ENCODE data around the gene SLC25A45. TPM values are rescaled to one million over a fixed set of nuclear protein-coding genes. Genes with fewer than 3 reads are reported as not detected.
A peak's percentile ranks its signal among the peaks of the same experiment; 100 is the strongest.

SLC25A45 gene
- total RNA-seq, 1 experiment from 2014 or later: 1.1 TPM

DNA sequence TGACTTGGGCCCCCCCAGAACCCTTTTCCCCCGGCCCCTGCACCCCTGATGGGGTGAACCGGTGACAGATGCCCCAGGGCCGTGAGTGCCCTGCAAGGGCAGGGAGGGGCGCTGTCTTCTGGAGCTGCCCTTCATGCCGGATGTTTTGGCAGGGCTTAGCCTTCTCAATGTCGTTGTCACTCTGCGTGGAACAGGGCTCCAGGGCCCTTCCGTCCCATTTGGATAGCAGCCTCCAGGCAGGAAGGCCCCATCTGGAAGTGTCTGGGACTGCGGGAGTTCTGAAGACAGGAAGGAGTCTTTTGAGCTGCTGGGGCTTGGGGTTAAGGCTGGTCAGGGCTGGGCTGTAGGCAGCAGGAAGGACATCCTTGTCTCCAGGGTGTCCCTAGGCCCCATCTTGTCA is 8.6 kb upstream of the SLC25A45 start:
- Histone ChIP-seq H3K23ac (ENCODE audit: insufficient read length, low read depth, low read length) (no peak overlapping the region), H3K9ac (ENCODE audit: extremely low read depth, insufficient read length, low read length) (no peak overlapping the region), H3K79me2 (ENCODE audit: insufficient read depth, low read length) (no peaks in the 10 kb centered on the region), H3K23me2 (ENCODE audit: insufficient read length, low read depth, low read length, poor library complexity, severe bottlenecking) (no peaks in the 10 kb centered on the region), H2AFZ (ENCODE audit: low read length) (no peak overlapping the region), H3K4me1 (ENCODE audit: insufficient read depth, low read length) (no peaks in the 10 kb centered on the region; the same call in 1 of the 2 replicates), H2BK12ac (ENCODE audit: insufficient read length, low read depth, low read length) (no peak overlapping the region), H3T11ph (ENCODE audit: low read length) (no peak overlapping the region), H3K79me1 (ENCODE audit: insufficient read depth, low read depth, low read length, poor library complexity, severe bottlenecking) (no peaks in the 10 kb centered on the region), H4K5ac (ENCODE audit: insufficient read length, low read depth, low read length) (no peak overlapping the region), H4K8ac (replicated peaks; ENCODE audit: insufficient read length, low read depth, low read length) (no peak overlapping the region), H3K27me3 (ENCODE audit: insufficient read depth, low read length) (no peaks in the 10 kb centered on the region), H3K4me2 (ENCODE audit: insufficient read depth, insufficient read length, low read length) (no peak overlapping the region), H3K18ac (ENCODE audit: insufficient read length, low read depth, low read length) (no peak overlapping the region), H2BK15ac (ENCODE audit: low read depth, low read length) (no peak overlapping the region), H3K56ac (ENCODE audit: insufficient read length, low read depth, low read length) (no peak overlapping the region), H2BK120ac (ENCODE audit: low read depth, low read length, poor library complexity, severe bottlenecking) (no peak overlapping the region), H3K27ac (ENCODE audit: insufficient read length, low read depth, low read length) (no peak overlapping the region), H3K14ac (ENCODE audit: insufficient read depth, low read length) (0 out of 2 replicates have a peak overlapping the region, but pooled peaks have one; percentile 6), H2BK5ac (ENCODE audit: insufficient read length, low read length) (no peak overlapping the region), H4K20me1 (ENCODE audit: control insufficient read depth, insufficient read depth, insufficient read length) (peaks cover 2% of the 10 kb centered on the region), H3K4ac (ENCODE audit: low read depth, low read length) (no peak overlapping the region), H3K9me3 (ENCODE audit: control insufficient read depth, low read depth, low read length) (no peaks in the 10 kb centered on the region), H2BK20ac (ENCODE audit: low read depth, low read length, poor library complexity, severe bottlenecking) (no peak overlapping the region), H2AK5ac (ENCODE audit: insufficient read length, low read length) (no peak overlapping the region), H4K91ac (ENCODE audit: insufficient read length, low read depth, low read length) (no peak overlapping the region)
- H3K27me3 Mint-ChIP-seq (ENCODE audit: low read depth): no peaks in the 10 kb centered on the region; the same call in 1 of the 2 replicates
- peak overlapping the region in 1 of 3 experiments; percentile 44; a peak in 2 of 7 replicates for H3K27ac Mint-ChIP-seq
- no peak for DNase-seq
- WGBS (ENCODE audit: extremely low coverage, insufficient read length, low lambda C conversion rate): no CpG with 5 or more reads among the region's 9 CpGs
- TF ChIP-seq, protein P1, sequence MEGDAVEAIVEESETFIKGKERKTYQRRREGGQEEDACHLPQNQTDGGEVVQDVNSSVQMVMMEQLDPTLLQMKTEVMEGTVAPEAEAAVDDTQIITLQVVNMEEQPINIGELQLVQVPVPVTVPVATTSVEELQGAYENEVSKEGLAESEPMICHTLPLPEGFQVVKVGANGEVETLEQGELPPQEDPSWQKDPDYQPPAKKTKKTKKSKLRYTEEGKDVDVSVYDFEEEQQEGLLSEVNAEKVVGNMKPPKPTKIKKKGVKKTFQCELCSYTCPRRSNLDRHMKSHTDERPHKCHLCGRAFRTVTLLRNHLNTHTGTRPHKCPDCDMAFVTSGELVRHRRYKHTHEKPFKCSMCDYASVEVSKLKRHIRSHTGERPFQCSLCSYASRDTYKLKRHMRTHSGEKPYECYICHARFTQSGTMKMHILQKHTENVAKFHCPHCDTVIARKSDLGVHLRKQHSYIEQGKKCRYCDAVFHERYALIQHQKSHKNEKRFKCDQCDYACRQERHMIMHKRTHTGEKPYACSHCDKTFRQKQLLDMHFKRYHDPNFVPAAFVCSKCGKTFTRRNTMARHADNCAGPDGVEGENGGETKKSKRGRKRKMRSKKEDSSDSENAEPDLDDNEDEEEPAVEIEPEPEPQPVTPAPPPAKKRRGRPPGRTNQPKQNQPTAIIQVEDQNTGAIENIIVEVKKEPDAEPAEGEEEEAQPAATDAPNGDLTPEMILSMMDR (conservative IDR thresholded peaks at IDR 0.05): 0 out of 3 replicates have a peak, but pooled peaks have one; percentile 18
- H3K9me3 Mint-ChIP-seq: no peaks in the 10 kb centered on the region
- H3K36me3 Mint-ChIP-seq (ENCODE audit: insufficient read depth in 1 of 3, low read depth in 3 of 3): peaks cover 0 to 8% (median 5%) of the 10 kb centered on the region in 3 experiments; a peak in 4 of 7 replicates
- H3K4me1 Mint-ChIP-seq: peaks cover 11 to 12% of the 10 kb centered on the region in 2 experiments
- peak overlapping the region in 1 of 2 experiments; percentile 42; a peak in 1 of 5 replicates for H3K4me3 Mint-ChIP-seq

Data from H9 (cell line).